A549 (cell line): Measurements from ENCODE around the gene FKBP15.

Source experiments
- BHLHE40 ChIP-seq: IDR thresholded peaks from 2 replicates; pipeline ENCODE4 v1.6.1; 2012; ENCODE audit warnings: low read depth, low read length, inconsistent platforms
- CHD4 ChIP-seq: fragments of 200-600 bp; sonication (generic); IDR thresholded peaks from 2 replicates; pipeline ENCODE4 v1.6.1; 2016; ENCODE audit warnings: antibody characterized with exemption, mild to moderate bottlenecking, borderline replicate concordance
- CTCF ChIP-seq: fragments of >200 bp; sonication (Bioruptor Twin); formaldehyde crosslinking; IDR thresholded peaks from 3 replicates; pipeline ENCODE4 v1.5.1; 2016
- FOSL2 ChIP-seq, 2 experiments: fragments of 450-650 bp in 1 of 2; fragments of >200 bp in 1 of 2; sonication (Bioruptor Twin) in 1 of 2; formaldehyde crosslinking; IDR thresholded peaks; 2 replicates each; pipeline versions ENCODE4 v1.5.0 to v1.6.1; 2016 to 2020; ENCODE audit warnings: mild to moderate bottlenecking in 1 of 2, moderate library complexity in 1 of 2
- JUNB ChIP-seq: fragments of >200 bp; sonication (Bioruptor Twin); formaldehyde crosslinking; IDR thresholded peaks from 2 replicates; pipeline ENCODE4 v1.6.1; 2016
- MAZ ChIP-seq: fragments of 150-350 bp; IDR thresholded peaks from 2 replicates; pipeline ENCODE4 v1.6.1; 2014; ENCODE audit warnings: antibody characterized with exemption, low read depth, low read length, borderline replicate concordance
- MYC ChIP-seq: IDR thresholded peaks from 2 replicates; pipeline ENCODE4 v1.6.1; 2012; ENCODE audit warnings: mild to moderate bottlenecking, inconsistent platforms, low read length, improper control_type of control experiment, borderline replicate concordance
- PBX3 ChIP-seq: IDR thresholded peaks from 2 replicates; pipeline ENCODE4 v1.6.1; 2012
- POLR2A ChIP-seq: IDR thresholded peaks from 2 replicates; pipeline ENCODE4 v1.6.1; 2012; ENCODE audit warnings: mild to moderate bottlenecking, low read length
- RAD21 ChIP-seq, 2 experiments: fragments of >200 bp in 1 of 2; sonication (Bioruptor Twin) in 1 of 2; formaldehyde crosslinking in 1 of 2; IDR thresholded peaks in 1 of 2; conservative IDR thresholded peaks in 1 of 2; 2 replicates in 1 of 2; 3 replicates in 1 of 2; pipeline ENCODE4 v1.6.1; 2012 to 2018; ENCODE audit warnings: inconsistent platforms in 1 of 2

DNA sequence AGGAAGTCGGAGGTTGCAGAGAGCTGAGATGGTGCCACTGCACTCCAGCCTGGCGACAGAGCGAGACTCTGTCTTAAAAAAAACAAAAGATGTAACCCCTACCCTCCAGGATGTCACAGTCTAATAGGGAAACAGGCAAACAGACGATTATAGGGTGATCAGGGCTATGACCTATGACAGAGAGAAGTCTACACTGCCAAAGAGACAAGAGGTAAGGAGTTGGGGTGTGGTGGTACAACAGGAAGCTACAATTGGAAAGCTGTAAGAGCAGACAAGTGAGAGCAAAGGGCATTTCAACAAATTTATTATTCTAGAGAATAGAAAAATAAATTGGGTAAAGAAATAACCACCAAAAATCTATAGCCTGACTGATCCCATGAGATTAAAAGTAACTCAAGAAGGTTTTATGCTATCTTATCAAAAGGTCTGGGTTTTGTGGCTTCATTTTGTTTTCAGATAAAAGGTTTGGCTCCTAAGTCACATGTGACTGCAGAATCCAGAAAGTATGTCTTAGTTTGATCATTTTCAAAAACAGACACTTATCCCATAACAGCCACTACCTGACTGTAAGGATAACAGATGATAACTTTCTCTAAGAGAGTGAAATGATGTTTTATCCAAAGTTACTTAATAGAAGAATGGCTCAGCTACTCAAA lies 47.0 kb upstream of the FKBP15 start:
- TF ChIP-seq CHD4: no peak
- TF ChIP-seq POLR2A: no peak
- no peak for TF ChIP-seq MYC
- TF ChIP-seq BHLHE40: no peak
- TF ChIP-seq CTCF: no peak
- no peak for TF ChIP-seq RAD21 (conservative IDR thresholded peaks at IDR 0.05 in 1 of 2, IDR thresholded peaks at IDR 0.05 in 1 of 2)
- TF ChIP-seq MAZ: no peak
- TF ChIP-seq FOSL2 (IDR thresholded peaks at IDR 0.05): no peak
- no peak for TF ChIP-seq FOSL2 (CRISPR knock-in tag; IDR thresholded peaks at IDR 0.05)
- no peak for TF ChIP-seq PBX3
- no peak for TF ChIP-seq JUNB
